Measurements from ENCODE around the gene FBXL17. TPM values are rescaled to one million over a fixed set of nuclear protein-coding genes. Genes with fewer than 3 reads are reported as not detected.

The FBXL17 gene
- total RNA-seq, 1 donor from 2014 or later, result 49.4 TPM

DNA sequence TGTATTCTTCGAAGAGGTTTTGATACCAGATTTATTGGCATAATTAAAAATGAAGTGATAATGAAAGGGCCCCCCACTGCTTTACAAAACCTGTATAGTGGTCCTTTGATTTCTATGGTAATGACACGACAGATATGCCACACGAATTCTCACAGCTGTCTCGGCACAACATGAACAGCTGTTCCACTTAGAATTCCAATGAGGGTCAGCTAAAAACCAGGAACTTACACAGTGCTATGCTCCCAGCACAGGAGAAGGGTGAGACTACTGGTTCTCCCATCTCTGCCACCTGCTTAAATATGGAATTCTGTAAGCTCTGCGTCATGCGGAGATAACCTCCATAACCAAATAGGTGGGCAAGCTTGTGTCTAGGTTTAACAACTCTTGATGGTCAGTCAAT is 528.2 kb downstream of the FBXL17 start:
- Histone ChIP-seq H3K4me3 (no peak overlapping the region), H3K4me1 (no peaks in the 10 kb centered on the region), H3K36me3 (no peaks in the 10 kb centered on the region), H3K9me3 (replicated peaks) (peaks cover 2% of the 10 kb centered on the region), H3K27ac (replicated peaks) (no peak overlapping the region), H3K27me3 (ENCODE audit: low read depth) (no peaks in the 10 kb centered on the region)
- DNase-seq, result no peak
- TF ChIP-seq CTCF (IDR thresholded peaks at IDR 0.05; ENCODE audit: borderline replicate concordance), result no peak
- intact Hi-C loops (cut with micrococcal nuclease), result no loop called here

DNA sequence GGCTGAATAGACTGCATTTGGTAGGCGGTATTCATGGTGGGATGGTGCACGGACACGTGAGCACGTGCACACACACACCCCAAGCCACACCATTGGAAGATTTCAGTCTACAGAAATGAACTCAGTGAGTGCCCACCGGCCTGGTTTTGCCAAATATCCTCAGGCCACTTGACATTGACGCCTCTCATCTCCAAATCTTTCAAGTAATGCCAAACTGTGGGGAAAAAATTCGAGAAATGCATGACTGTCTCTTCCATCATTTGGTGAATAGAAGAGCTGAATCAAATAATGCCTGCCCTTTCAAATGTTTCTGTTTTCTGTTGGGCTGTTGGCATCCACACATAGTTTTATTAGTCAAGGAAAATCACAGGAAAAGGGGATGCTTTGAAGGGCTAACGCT is 528.9 kb downstream of the FBXL17 start:
- DNase-seq, result no peak
- no peak for TF ChIP-seq CTCF (IDR thresholded peaks at IDR 0.05; ENCODE audit: borderline replicate concordance)
- intact Hi-C loops (cut with micrococcal nuclease), result no loop called here
- Histone ChIP-seq H3K36me3 (no peaks in the 10 kb centered on the region), H3K4me3 (no peak overlapping the region), H3K4me1 (no peaks in the 10 kb centered on the region), H3K27me3 (ENCODE audit: low read depth) (no peaks in the 10 kb centered on the region), H3K27ac (replicated peaks) (no peak overlapping the region), H3K9me3 (replicated peaks) (peaks cover 9% of the 10 kb centered on the region)

DNA sequence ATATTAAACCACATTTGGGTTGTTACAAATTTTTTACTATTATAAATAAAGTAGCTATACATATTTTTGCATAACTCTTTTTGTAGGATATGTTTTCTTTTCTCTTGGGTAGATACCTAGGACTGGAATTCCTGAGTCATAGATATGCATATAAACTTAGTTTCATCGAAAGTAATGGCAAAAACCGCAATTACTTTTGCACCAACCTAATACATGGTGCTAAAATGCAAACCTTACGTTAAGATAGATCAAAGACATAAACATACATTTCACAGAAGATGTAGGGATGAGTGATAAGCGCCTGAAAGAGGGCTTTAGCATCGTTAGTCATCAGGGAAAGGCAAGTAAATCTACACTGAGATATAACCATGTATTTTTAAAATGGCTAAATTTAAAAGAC is 532.8 kb downstream of the FBXL17 start:
- H3K27ac ChIP-seq (replicated peaks), result no peak overlapping the region
- peaks cover 21% of the 10 kb centered on the region for H3K9me3 ChIP-seq (replicated peaks)
- no peaks in the 10 kb centered on the region for H3K4me1 ChIP-seq
- H3K27me3 ChIP-seq (ENCODE audit: low read depth), result no peaks in the 10 kb centered on the region
- TF ChIP-seq CTCF (IDR thresholded peaks at IDR 0.05; ENCODE audit: borderline replicate concordance), result no peak
- DNase-seq, result no peak
- no peak overlapping the region for H3K4me3 ChIP-seq
- intact Hi-C loops (cut with micrococcal nuclease), result no loop called here
- no peaks in the 10 kb centered on the region for H3K36me3 ChIP-seq

- no peak overlapping the region for H3K4me3 ChIP-seq
- H3K27ac ChIP-seq (replicated peaks), result no peak overlapping the region
- H3K36me3 ChIP-seq, result no peaks in the 10 kb centered on the region
- no peaks in the 10 kb centered on the region for H3K9me3 ChIP-seq (replicated peaks)
- intact Hi-C loops (cut with micrococcal nuclease), result no loop called here
- H3K4me1 ChIP-seq, result no peaks in the 10 kb centered on the region
- TF ChIP-seq CTCF (IDR thresholded peaks at IDR 0.05; ENCODE audit: borderline replicate concordance), result no peak
- no peak for DNase-seq
- peaks cover 25% of the 10 kb centered on the region for H3K27me3 ChIP-seq (ENCODE audit: low read depth)
These were observed 541.3 kb downstream of the FBXL17 start for GRCh38 chr5:107840592-107840991.

DNA sequence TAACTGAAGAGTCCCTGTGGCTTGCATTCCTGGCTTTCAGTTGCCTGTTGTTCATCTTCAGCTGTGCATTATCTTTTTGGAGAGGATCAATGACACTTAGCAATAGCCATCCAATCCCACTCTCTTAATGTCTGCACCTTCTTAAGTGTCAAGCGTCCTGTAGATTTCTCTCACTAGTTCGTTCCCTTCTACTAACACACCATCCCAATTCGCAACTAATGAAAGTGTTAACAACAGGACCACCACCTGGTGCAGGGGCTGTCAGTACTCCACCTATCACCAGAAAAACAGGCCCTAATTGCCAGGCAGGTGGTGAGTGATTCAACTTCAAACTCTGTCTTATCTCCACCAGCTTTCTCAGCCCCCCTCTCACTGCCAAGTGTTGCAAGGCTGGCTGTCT is 541.7 kb downstream of the FBXL17 start:
- TF ChIP-seq CTCF (IDR thresholded peaks at IDR 0.05; ENCODE audit: borderline replicate concordance), result no peak
- no peak overlapping the region for H3K4me3 ChIP-seq
- H3K27ac ChIP-seq (replicated peaks), result no peak overlapping the region
- H3K36me3 ChIP-seq, result no peaks in the 10 kb centered on the region
- H3K9me3 ChIP-seq (replicated peaks), result no peaks in the 10 kb centered on the region
- no peak for DNase-seq
- H3K4me1 ChIP-seq, result no peaks in the 10 kb centered on the region
- peaks cover 25% of the 10 kb centered on the region for H3K27me3 ChIP-seq (ENCODE audit: low read depth)
- intact Hi-C loops (cut with micrococcal nuclease), result no loop called here

GRCh38 chr5:107835096-107835495 is 546.8 kb downstream of the FBXL17 start:
- peaks cover 7% of the 10 kb centered on the region for H3K27me3 ChIP-seq (ENCODE audit: low read depth)

More at GRCh38 chr5:107835096-107835495, 546.8 kb downstream of the FBXL17 start:
- DNase-seq, result no peak
- H3K4me1 ChIP-seq, result no peaks in the 10 kb centered on the region
- TF ChIP-seq CTCF (IDR thresholded peaks at IDR 0.05; ENCODE audit: borderline replicate concordance), result no peak
- no peak overlapping the region for H3K27ac ChIP-seq (replicated peaks)
- intact Hi-C loops (cut with micrococcal nuclease), result no loop called here
- H3K9me3 ChIP-seq (replicated peaks), result no peaks in the 10 kb centered on the region
- H3K4me3 ChIP-seq, result no peak overlapping the region
- no peaks in the 10 kb centered on the region for H3K36me3 ChIP-seq

All from left ventricle myocardium inferior (tissue), 1 donor.